GM19395 (cell line): ENCODE measurements around the gene CPNE6.

Experiments
- ATAC-seq: cut with Tn5 transposase; IDR thresholded peaks from one replicate; pipeline ENCODE4 v1.9.1; 2021; ENCODE audit warnings: mild to moderate bottlenecking, moderate library complexity; ENCODE audit not compliant: unreplicated experiment

Gene CPNE6

GRCh38 chr14:24054324-24054641, 17.1 kb upstream of the CPNE6 start:
- ATAC-seq: no peak

GRCh38 chr14:24054646-24055045, 16.7 kb upstream of the CPNE6 start:
- no peak for ATAC-seq

- ATAC-seq: no peak
Observed at GRCh38 chr14:24055971-24056799, 15.2 kb upstream of the CPNE6 start.

GRCh38 chr14:24056800-24057184, 14.6 kb upstream of the CPNE6 start:
- ATAC-seq: no peak

- ATAC-seq: no peak
Observed at GRCh38 chr14:24057271-24057670, 14.1 kb upstream of the CPNE6 start.

- ATAC-seq: no peak
Observed at GRCh38 chr14:24057867-24058259, 13.5 kb upstream of the CPNE6 start.

- peak; percentile 56 for ATAC-seq
Observed at GRCh38 chr14:24058260-24058950, 13.0 kb upstream of the CPNE6 start.

- ATAC-seq: no peak
Observed at GRCh38 chr14:24058951-24059475, 12.3 kb upstream of the CPNE6 start.

GRCh38 chr14:24059841-24060388, 11.4 kb upstream of the CPNE6 start:
- ATAC-seq: no peak

- ATAC-seq: no peak
Observed at GRCh38 chr14:24060443-24060842, 10.9 kb upstream of the CPNE6 start.

- ATAC-seq: no peak
Observed at GRCh38 chr14:24060984-24061913, 10.1 kb upstream of the CPNE6 start.

GRCh38 chr14:24062216-24062980, 9.0 kb upstream of the CPNE6 start:
- ATAC-seq: no peak

- no peak for ATAC-seq
Observed at GRCh38 chr14:24063263-24063836, 8.0 kb upstream of the CPNE6 start.

- ATAC-seq: no peak
Observed at GRCh38 chr14:24064091-24064795, 7.1 kb upstream of the CPNE6 start.

GRCh38 chr14:24064856-24065255, 6.5 kb upstream of the CPNE6 start:
- no peak for ATAC-seq

- no peak for ATAC-seq
Observed at GRCh38 chr14:24065408-24065807, 6.0 kb upstream of the CPNE6 start.

GRCh38 chr14:24066496-24067132, 4.7 kb upstream of the CPNE6 start:
- ATAC-seq: no peak

GRCh38 chr14:24067133-24068082, 4.0 kb upstream of the CPNE6 start:
- ATAC-seq: no peak
